ENCODE measurements around the gene GDPD3.

DNA sequence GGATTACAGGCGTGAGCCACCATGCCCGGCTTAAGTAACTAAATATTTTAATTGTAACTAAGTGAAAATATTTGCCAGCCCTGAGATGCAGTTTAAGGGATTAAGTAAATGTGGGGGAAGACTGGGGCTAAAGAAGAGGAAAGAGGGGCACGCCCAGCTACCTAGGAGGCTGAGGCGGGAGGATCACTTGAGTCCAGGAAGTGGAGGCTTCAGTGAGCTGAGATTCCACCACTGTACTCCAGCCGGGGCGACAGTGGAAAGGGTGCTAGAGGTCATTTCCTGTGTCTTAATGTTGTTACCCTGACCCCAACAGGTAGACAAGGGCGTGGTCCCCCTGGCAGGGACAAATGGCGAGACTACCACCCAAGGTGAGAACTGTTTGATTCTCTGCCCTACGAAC lies 45.0 kb downstream of the GDPD3 start:
- TF ChIP-seq, protein P1, sequence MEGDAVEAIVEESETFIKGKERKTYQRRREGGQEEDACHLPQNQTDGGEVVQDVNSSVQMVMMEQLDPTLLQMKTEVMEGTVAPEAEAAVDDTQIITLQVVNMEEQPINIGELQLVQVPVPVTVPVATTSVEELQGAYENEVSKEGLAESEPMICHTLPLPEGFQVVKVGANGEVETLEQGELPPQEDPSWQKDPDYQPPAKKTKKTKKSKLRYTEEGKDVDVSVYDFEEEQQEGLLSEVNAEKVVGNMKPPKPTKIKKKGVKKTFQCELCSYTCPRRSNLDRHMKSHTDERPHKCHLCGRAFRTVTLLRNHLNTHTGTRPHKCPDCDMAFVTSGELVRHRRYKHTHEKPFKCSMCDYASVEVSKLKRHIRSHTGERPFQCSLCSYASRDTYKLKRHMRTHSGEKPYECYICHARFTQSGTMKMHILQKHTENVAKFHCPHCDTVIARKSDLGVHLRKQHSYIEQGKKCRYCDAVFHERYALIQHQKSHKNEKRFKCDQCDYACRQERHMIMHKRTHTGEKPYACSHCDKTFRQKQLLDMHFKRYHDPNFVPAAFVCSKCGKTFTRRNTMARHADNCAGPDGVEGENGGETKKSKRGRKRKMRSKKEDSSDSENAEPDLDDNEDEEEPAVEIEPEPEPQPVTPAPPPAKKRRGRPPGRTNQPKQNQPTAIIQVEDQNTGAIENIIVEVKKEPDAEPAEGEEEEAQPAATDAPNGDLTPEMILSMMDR (IDR thresholded peaks at IDR 0.05; ENCODE audit: insufficient read depth, low read depth, low read length), result no peak
- TF ChIP-seq EZH2 (IDR thresholded peaks at IDR 0.05; ENCODE audit: insufficient read depth, low read length), result no peak
